Adrenal gland (tissue), 12 donors: Measurements from ENCODE around the gene COPS6. TPM values are rescaled to one million over a fixed set of nuclear protein-coding genes. Genes with fewer than 3 reads are reported as not detected.
A peak's percentile ranks its signal among the peaks of the same experiment; 100 is the strongest.

ENCODE experiments used
- DNase-seq, 7 donors: peaks; one replicate each; pipeline ENCODE4 v3.0.0-alpha.2; 2019 to 2020
- H3K27ac ChIP-seq, 5 donors: fragments of 200-600 bp; sonication (generic) in 4 of 5; 1 replicate in 3 of 5; 2 replicates in 2 of 5; pipeline versions ENCODE4 v1.5.1 to v1.8.0; 2016 to 2020; ENCODE audit warnings: mild to moderate bottlenecking in 1 of 5
- H3K27me3 ChIP-seq: fragments of 200-600 bp; 2 replicates; pipeline ENCODE4 v1.8.0; 2021
- H3K36me3 ChIP-seq, 2 donors: fragments of 200-600 bp; replicated peaks in 1 of 2; 1 replicate in 1 of 2; 2 replicates in 1 of 2; pipeline versions ENCODE4 v1.5.1 to v1.8.0; 2018 to 2022
- H3K4me1 ChIP-seq, 2 donors: fragments of 200-600 bp; replicated peaks in 1 of 2; 1 replicate in 1 of 2; 2 replicates in 1 of 2; pipeline versions ENCODE4 v1.5.1 to v1.8.0; 2018 to 2021
- H3K4me3 ChIP-seq, 4 donors: fragments of 200-600 bp; sonication (generic) in 3 of 4; one replicate each; pipeline ENCODE4 v1.5.1; 2016 to 2018
- H3K9me3 ChIP-seq, 3 donors: fragments of 200-600 bp; sonication (generic) in 1 of 3; replicated peaks in 1 of 3; 1 replicate in 2 of 3; 2 replicates in 1 of 3; pipeline versions ENCODE4 v1.5.1 to v1.8.0; 2016 to 2021
- POLR2A ChIP-seq, 2 donors: fragments of 450-650 bp; IDR thresholded peaks; one replicate each; pipeline ENCODE4 v1.6.1; 2017; ENCODE audit warnings: antibody characterized with exemption in 2 of 2, mild to moderate bottlenecking in 2 of 2, moderate library complexity in 1 of 2
- WGBS, 4 donors: extraction: QIAGEN DNeasy Blood & Tissue Kit in 2 of 4; methylation state at CpG; one replicate each; pipeline versions ENCODE4 v1.1.5 to v1.1.7; 2013 to 2017; 5-methylcytosine and 5-hydroxymethylcytosine counted together
- intact Hi-C, 2 donors: fragments of 100-400 bp; cut with DNase I; formaldehyde crosslinking; loops; one replicate each; pipeline versions ENCODE4 v1.14.1 to v1.15.0; 2022 to 2023
- polyA plus RNA-seq, 3 donors: library from polyadenylated mRNA; stranded (reverse); fragments of 200-250 nt in 2 of 3; fragments of 350-450 nt in 1 of 3; fragmentation: Illumina TruSeq in 1 of 3; extraction: RNeasy Lipid Tissue Mini Kit (QIAGEN cat#74804) in 1 of 3; gene quantifications; one replicate each; pipeline ENCODE4 v1.2.3, GENCODE V29; 2013 to 2014
- total RNA-seq, 9 donors: library from RNA; depleted of rRNA in 4 of 9; stranded (reverse); fragments of >200 nt in 4 of 9; fragments of 120-200 nt in 1 of 9; fragmentation: NEBNext Ultra II Directional in 1 of 9; extraction: Animal tissue kit (Norgen Biotek cat#: 25700) in 1 of 9; gene quantifications; one replicate each; pipeline versions ENCODE4 v1.1.0 to v1.2.4, GENCODE V29; 2013 to 2023
- TF ChIP-seq, protein P1 (sequence below), 6 experiments: fragments of 450-650 bp in 4 of 6; fragments of 200-600 bp in 2 of 6; sonication (generic) in 1 of 6; IDR thresholded peaks; 1 replicate in 5 of 6; 2 replicates in 1 of 6; pipeline versions ENCODE4 v1.5.1 to v1.8.0; 2016 to 2021; ENCODE audit warnings: antibody characterized with exemption in 6 of 6, mild to moderate bottlenecking in 2 of 6, moderate library complexity in 1 of 6
- donor health status: healthy with polysubstance abuse.
- donor health status: Bipolar disorder and iron deficiency.
- donor health status: DM: yes; HTN: yes; CAD: no.
- donor health status: DM: no; HTN: no; CAD: no.
- donor health status: DM: no; HTN: no; CAD: no.
- donor health status: DM: yes; HTN: yes; CAD: no.

The COPS6 gene
- total and polyA plus RNA-seq, 12 donors, result 25.5 to 194 (median 108) TPM

DNA sequence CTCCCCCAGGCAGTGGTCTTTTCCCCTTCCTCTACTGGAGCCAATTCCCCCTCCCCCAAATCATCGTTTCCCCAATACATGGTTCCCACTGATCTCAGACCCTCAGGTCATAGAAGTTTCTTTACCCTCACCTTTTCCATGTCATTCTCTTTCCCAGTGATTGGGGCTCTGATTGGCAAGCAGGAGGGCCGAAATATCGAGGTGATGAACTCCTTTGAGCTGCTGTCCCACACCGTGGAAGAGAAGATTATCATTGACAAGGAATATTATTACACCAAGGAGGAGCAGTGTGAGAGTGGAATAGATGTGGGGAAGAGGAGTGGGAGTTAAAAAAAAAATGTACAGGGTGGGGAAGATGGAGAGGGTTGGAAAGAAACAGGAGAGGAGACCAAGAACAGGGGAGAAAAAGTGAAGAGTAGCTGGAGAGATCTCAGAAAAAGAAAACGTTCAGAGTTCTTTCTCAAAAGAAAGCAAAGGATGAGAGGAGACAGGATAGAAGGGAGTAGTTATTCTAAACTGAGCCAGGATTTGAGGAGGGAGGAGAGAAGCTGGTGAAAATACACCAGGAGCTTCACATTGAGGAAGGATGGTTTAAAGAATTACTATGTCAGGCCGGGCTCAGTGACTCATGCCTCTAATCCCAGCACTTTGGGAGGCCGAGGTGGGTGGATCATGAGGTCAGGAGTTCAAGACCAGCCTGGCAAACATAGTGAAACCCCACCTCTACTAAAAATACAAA is 858 bp downstream of the COPS6 start:
- Histone ChIP-seq H3K36me3 (peaks cover 0 to 42% of the 10 kb centered on the region in 2 donors), H3K27ac (peak overlapping the region in 3 of 5 donors; percentile 17 to 85 (median 80)), H3K9me3 (no peaks in the 10 kb centered on the region), H3K4me1 (peaks cover 9 to 27% of the 10 kb centered on the region in 2 donors), H3K27me3 (no peaks in the 10 kb centered on the region), H3K4me3 (peak overlapping the region in 3 of 4 donors; percentile 45 to 83 (median 80))
- TF ChIP-seq, protein P1, sequence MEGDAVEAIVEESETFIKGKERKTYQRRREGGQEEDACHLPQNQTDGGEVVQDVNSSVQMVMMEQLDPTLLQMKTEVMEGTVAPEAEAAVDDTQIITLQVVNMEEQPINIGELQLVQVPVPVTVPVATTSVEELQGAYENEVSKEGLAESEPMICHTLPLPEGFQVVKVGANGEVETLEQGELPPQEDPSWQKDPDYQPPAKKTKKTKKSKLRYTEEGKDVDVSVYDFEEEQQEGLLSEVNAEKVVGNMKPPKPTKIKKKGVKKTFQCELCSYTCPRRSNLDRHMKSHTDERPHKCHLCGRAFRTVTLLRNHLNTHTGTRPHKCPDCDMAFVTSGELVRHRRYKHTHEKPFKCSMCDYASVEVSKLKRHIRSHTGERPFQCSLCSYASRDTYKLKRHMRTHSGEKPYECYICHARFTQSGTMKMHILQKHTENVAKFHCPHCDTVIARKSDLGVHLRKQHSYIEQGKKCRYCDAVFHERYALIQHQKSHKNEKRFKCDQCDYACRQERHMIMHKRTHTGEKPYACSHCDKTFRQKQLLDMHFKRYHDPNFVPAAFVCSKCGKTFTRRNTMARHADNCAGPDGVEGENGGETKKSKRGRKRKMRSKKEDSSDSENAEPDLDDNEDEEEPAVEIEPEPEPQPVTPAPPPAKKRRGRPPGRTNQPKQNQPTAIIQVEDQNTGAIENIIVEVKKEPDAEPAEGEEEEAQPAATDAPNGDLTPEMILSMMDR (IDR thresholded peaks at IDR 0.05), result no peak
- no peak for TF ChIP-seq POLR2A (IDR thresholded peaks at IDR 0.05)
- intact Hi-C loops, result no loop called here
- DNase-seq, result no peak
- WGBS, 4 donors, result 25 to 33% (median 27%) methylated on average over 7 of the region's 7 CpGs

DNA sequence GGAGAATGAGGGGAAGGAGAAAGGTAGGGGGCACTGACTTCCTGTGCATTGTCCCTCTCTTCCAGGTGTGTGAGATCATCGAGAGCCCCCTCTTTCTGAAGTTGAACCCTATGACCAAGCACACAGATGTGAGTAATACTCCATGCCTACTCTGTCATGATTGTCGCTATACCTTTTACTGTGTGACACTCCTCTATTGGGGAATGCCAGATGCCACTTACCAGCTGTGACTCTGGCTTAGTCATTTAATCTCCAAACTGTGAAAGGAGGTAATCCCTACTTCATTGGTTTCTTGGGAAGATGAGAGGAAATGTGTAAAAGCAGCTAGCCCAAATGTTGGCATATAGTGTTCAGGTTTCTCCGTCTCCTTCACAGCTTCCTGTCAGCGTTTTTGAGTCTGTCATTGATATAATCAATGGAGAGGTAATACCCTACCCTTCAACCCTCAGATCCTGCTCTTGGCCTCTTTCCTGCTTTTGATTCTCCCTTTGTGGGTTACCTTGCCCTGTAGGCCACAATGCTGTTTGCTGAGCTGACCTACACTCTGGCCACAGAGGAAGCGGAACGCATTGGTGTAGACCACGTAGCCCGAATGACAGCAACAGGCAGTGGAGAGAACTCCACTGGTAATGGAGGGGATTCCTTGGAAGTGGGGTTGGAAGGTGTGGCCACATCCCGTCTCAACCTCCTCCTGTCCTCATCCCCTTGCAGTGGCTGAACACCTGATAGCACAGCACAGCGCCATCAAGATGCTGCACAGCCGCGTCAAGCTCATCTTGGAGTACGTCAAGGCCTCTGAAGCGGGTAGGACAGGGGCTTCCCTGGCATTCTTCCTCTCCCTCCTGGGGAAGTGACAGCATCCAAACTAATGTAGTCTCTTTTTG is 2.0 kb downstream of the COPS6 start:
- 84 to 93% (median 89%) methylated on average over 14 of the region's 14 CpGs for WGBS, 4 donors
- peaks cover 0 to 54% of the 10 kb centered on the region in 2 donors for H3K36me3 ChIP-seq
- H3K27me3 ChIP-seq, result no peaks in the 10 kb centered on the region
- no peaks in the 10 kb centered on the region for H3K9me3 ChIP-seq
- intact Hi-C loops, result no loop called here
- no peak for DNase-seq
- no peak overlapping the region for H3K4me3 ChIP-seq
- H3K4me1 ChIP-seq, result peaks cover 9 to 27% of the 10 kb centered on the region in 2 donors
- no peak for TF ChIP-seq POLR2A (IDR thresholded peaks at IDR 0.05)
- TF ChIP-seq, protein P1 (IDR thresholded peaks at IDR 0.05), result no peak
- no peak overlapping the region for H3K27ac ChIP-seq

GRCh38 chr7:100091411-100092181 is 2.8 kb downstream of the COPS6 start:
- Histone ChIP-seq H3K36me3 (peaks cover 0 to 62% of the 10 kb centered on the region in 2 donors), H3K27me3 (no peaks in the 10 kb centered on the region), H3K9me3 (no peaks in the 10 kb centered on the region), H3K4me3 (no peak overlapping the region), H3K4me1 (peaks cover 9 to 27% of the 10 kb centered on the region in 2 donors), H3K27ac (no peak overlapping the region)
- no peak for TF ChIP-seq POLR2A (IDR thresholded peaks at IDR 0.05)
- TF ChIP-seq, protein P1 (IDR thresholded peaks at IDR 0.05), result no peak
- WGBS, 4 donors, result 65 to 77% (median 73%) methylated on average over 15 to 19 of the region's 19 CpGs
- intact Hi-C loops, result no loop called here
- no peak for DNase-seq
